Gastrocnemius medialis (tissue), 4 donors: ENCODE measurements around the gene AMER1. TPM values are rescaled to one million over a fixed set of nuclear protein-coding genes. Genes with fewer than 3 reads are reported as not detected.

Source experiments
- ATAC-seq, 2 donors: fragments of 150-250 bp; one replicate each; pipeline ENCODE4 v1.9.1; 2016
- DNase-seq, 2 donors: peaks; one replicate each; pipeline ENCODE4 v3.0.0-alpha.2; 2019
- H3K27ac ChIP-seq, 4 donors: fragments of 200-600 bp; sonication (generic); 1 replicate in 1 of 4; 2 replicates in 3 of 4; pipeline ENCODE4 v1.5.1; 2016 to 2018; ENCODE audit warnings: mild to moderate bottlenecking in 2 of 4, moderate library complexity in 1 of 4
- H3K27me3 ChIP-seq, 3 donors: fragments of 200-600 bp; sonication (generic) in 2 of 3; 1 replicate in 1 of 3; 2 replicates in 2 of 3; pipeline versions ENCODE4 v1.5.1 to v1.6.0; 2016 to 2019; ENCODE audit warnings: mild to moderate bottlenecking in 1 of 3, moderate library complexity in 1 of 3
- H3K36me3 ChIP-seq, 2 donors: fragments of 200-600 bp; sonication (generic) in 1 of 2; one replicate each; pipeline ENCODE4 v1.5.1; 2017 to 2018
- H3K4me1 ChIP-seq, 2 donors: fragments of 200-600 bp; sonication (generic) in 1 of 2; one replicate each; pipeline ENCODE4 v1.5.1; 2016 to 2017; ENCODE audit warnings: mild to moderate bottlenecking in 2 of 2
- H3K4me3 ChIP-seq, 4 donors: fragments of 200-600 bp; sonication (generic) in 3 of 4; 1 replicate in 1 of 4; 2 replicates in 3 of 4; pipeline ENCODE4 v1.5.1; 2016 to 2019; ENCODE audit warnings: mild to moderate bottlenecking in 2 of 4
- H3K9me3 ChIP-seq, 3 donors: fragments of 200-600 bp; sonication (generic) in 2 of 3; 1 replicate in 1 of 3; 2 replicates in 2 of 3; pipeline ENCODE4 v1.5.1; 2016 to 2019
- CTCF ChIP-seq, 5 experiments: fragments of 450-650 bp in 3 of 5; fragments of 200-600 bp in 2 of 5; sonication (generic) in 2 of 5; IDR thresholded peaks in 4 of 5; conservative IDR thresholded peaks in 1 of 5; 1 replicate in 4 of 5; 2 replicates in 1 of 5; pipeline ENCODE4 v1.5.1; 2016 to 2019; ENCODE audit warnings: antibody characterized with exemption in 5 of 5, mild to moderate bottlenecking in 3 of 5, moderate library complexity in 3 of 5
- POLR2A ChIP-seq, 2 donors: fragments of 450-650 bp; IDR thresholded peaks; one replicate each; pipeline ENCODE4 v1.6.1; 2017; ENCODE audit warnings: antibody characterized with exemption in 2 of 2, mild to moderate bottlenecking in 2 of 2, moderate library complexity in 2 of 2
- in situ Hi-C, 4 donors: fragments of 200-750 bp; cut with MboI; loops; one replicate each; pipeline versions ENCODE4 v1.15.0 to v1.8.0; 2017; ENCODE audit warnings: low sequenced_read_pairs in 4 of 4
- intact Hi-C: fragments of 100-400 bp; cut with DNase I; formaldehyde crosslinking; loops from one replicate; pipeline ENCODE4 v1.15.1; 2023; ENCODE audit warnings: low total_unique reads
- total RNA-seq, 4 donors: library from RNA; depleted of rRNA; stranded (reverse); fragments of >200 nt; gene quantifications; one replicate each; pipeline versions ENCODE4 v1.1.0 to v1.2.3, GENCODE V29; 2016

AMER1 gene
- total RNA-seq, 4 donors from 2014 or later, result 4.3 to 10.0 (median 6.7) TPM

GRCh38 chrX:64202808-64203325 lies 2.6 kb downstream of the AMER1 start:
- Histone ChIP-seq H3K27me3 (no peaks in the 10 kb centered on the region), H3K4me3 (no peak overlapping the region), H3K36me3 (no peaks in the 10 kb centered on the region), H3K9me3 (no peaks in the 10 kb centered on the region), H3K27ac (peak overlapping the region in 2 of 4 donors; percentile 27 to 88), H3K4me1 (peaks cover 21 to 27% of the 10 kb centered on the region in 2 donors)
- DNase-seq (no peak), ATAC-seq (no peak)
- in situ Hi-C loops, result loop anchor here in 2 of 4 donors (25.0 kb wide), 1 partner anchor 441 kb away; a partner anchor contains a TSS
- intact Hi-C loops, result loop anchor here (10.0 kb wide), 4 partner anchors 108 to 1332 kb away; partner anchors contain the start of genes LAS1L and MTMR8
- TF ChIP-seq CTCF (IDR thresholded peaks at IDR 0.05 in 4 of 5, conservative IDR thresholded peaks at IDR 0.05 in 1 of 5), result no peak
- no peak for TF ChIP-seq POLR2A (IDR thresholded peaks at IDR 0.05)

GRCh38 chrX:64198036-64198435 lies 7.5 kb downstream of the AMER1 start:
- no peak overlapping the region for H3K27ac ChIP-seq
- no peak for DNase-seq
- H3K9me3 ChIP-seq, result no peaks in the 10 kb centered on the region
- intact Hi-C loops, result no loop called here
- TF ChIP-seq CTCF (IDR thresholded peaks at IDR 0.05 in 4 of 5, conservative IDR thresholded peaks at IDR 0.05 in 1 of 5) (no peak), POLR2A (IDR thresholded peaks at IDR 0.05) (no peak)
- H3K4me1 ChIP-seq, result peaks cover 14 to 22% of the 10 kb centered on the region in 2 donors
- no peaks in the 10 kb centered on the region for H3K27me3 ChIP-seq
- no peak overlapping the region for H3K4me3 ChIP-seq
- no peaks in the 10 kb centered on the region for H3K36me3 ChIP-seq
- no peak for ATAC-seq
- in situ Hi-C loops, result no loop called here

- TF ChIP-seq CTCF (IDR thresholded peaks at IDR 0.05 in 4 of 5, conservative IDR thresholded peaks at IDR 0.05 in 1 of 5) (no peak), POLR2A (IDR thresholded peaks at IDR 0.05) (no peak)
- no peak for DNase-seq
- no peaks in the 10 kb centered on the region for H3K27me3 ChIP-seq
- intact Hi-C loops (no loop called here), in situ Hi-C loops (no loop called here)
- H3K4me1 ChIP-seq, result peaks cover 10 to 11% of the 10 kb centered on the region in 2 donors
- H3K4me3 ChIP-seq, result no peak overlapping the region
- no peak overlapping the region for H3K27ac ChIP-seq
- peaks cover 0 to 3% of the 10 kb centered on the region in 2 donors for H3K36me3 ChIP-seq
- ATAC-seq, result no peak
- no peaks in the 10 kb centered on the region for H3K9me3 ChIP-seq
These were observed 8.9 kb downstream of the AMER1 start for GRCh38 chrX:64196606-64197005.

- H3K36me3 ChIP-seq, result peaks cover 0 to 9% of the 10 kb centered on the region in 2 donors
- peaks cover 10 to 11% of the 10 kb centered on the region in 2 donors for H3K4me1 ChIP-seq
- no peak overlapping the region for H3K27ac ChIP-seq
- no peaks in the 10 kb centered on the region for H3K9me3 ChIP-seq
- no peaks in the 10 kb centered on the region for H3K27me3 ChIP-seq
- in situ Hi-C loops, result no loop called here
- no peak for TF ChIP-seq POLR2A (IDR thresholded peaks at IDR 0.05)
- TF ChIP-seq CTCF (IDR thresholded peaks at IDR 0.05 in 4 of 5, conservative IDR thresholded peaks at IDR 0.05 in 1 of 5), result no peak
- no peak overlapping the region for H3K4me3 ChIP-seq
- no peak for ATAC-seq
- DNase-seq, result no peak
- intact Hi-C loops, result no loop called here
These were observed 9.6 kb downstream of the AMER1 start for GRCh38 chrX:64195862-64196261.

GRCh38 chrX:64192673-64193072 lies 12.8 kb downstream of the AMER1 start:
- in situ Hi-C loops, result no loop called here
- ATAC-seq, result no peak
- H3K27me3 ChIP-seq, result no peaks in the 10 kb centered on the region
- H3K27ac ChIP-seq, result no peak overlapping the region
- DNase-seq, result no peak
- peaks cover 10 to 11% of the 10 kb centered on the region in 2 donors for H3K4me1 ChIP-seq
- H3K36me3 ChIP-seq, result peaks cover 0 to 14% of the 10 kb centered on the region in 2 donors
- no peak for TF ChIP-seq POLR2A (IDR thresholded peaks at IDR 0.05)
- TF ChIP-seq CTCF (IDR thresholded peaks at IDR 0.05 in 4 of 5, conservative IDR thresholded peaks at IDR 0.05 in 1 of 5), result no peak
- no peaks in the 10 kb centered on the region for H3K9me3 ChIP-seq
- no peak overlapping the region for H3K4me3 ChIP-seq
- intact Hi-C loops, result no loop called here
